Measurements from ENCODE around the gene LEPROT. TPM values are rescaled to one million over a fixed set of nuclear protein-coding genes. Genes with fewer than 3 reads are reported as not detected.

The LEPROT gene
- total RNA-seq, 1 donor from 2014 or later: 31.0 TPM

DNA sequence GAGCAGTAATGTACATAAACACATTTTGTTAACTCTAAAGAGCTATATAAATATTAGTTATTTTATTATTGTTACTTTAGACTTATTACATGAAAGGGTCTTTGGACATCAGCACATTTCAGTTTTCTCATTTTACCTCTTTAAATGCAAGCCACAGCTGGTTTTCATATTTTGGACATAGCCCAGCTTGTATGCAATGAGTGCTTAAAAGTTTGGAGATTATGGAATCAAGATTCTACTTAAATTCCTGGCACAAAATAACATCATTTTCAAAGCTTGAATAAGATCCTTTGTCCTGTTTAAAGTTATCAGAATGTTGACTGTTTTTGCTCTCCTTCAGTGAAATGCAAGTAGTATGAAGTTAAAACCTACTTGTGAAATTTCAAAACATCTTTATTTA lies 15.5 kb upstream of the LEPROT start:
- Mint-ChIP-seq H3K27me3 (ENCODE audit: low read depth) (peaks cover 13% of the 10 kb centered on the region), H3K4me1 (no peaks in the 10 kb centered on the region), H3K4me3 (no peak overlapping the region), H3K36me3 (ENCODE audit: low read depth) (no peaks in the 10 kb centered on the region), H3K27ac (ENCODE audit: unreplicated experiment) (no peak overlapping the region), H3K9me3 (peaks cover 2% of the 10 kb centered on the region)
- TF ChIP-seq, protein P1, sequence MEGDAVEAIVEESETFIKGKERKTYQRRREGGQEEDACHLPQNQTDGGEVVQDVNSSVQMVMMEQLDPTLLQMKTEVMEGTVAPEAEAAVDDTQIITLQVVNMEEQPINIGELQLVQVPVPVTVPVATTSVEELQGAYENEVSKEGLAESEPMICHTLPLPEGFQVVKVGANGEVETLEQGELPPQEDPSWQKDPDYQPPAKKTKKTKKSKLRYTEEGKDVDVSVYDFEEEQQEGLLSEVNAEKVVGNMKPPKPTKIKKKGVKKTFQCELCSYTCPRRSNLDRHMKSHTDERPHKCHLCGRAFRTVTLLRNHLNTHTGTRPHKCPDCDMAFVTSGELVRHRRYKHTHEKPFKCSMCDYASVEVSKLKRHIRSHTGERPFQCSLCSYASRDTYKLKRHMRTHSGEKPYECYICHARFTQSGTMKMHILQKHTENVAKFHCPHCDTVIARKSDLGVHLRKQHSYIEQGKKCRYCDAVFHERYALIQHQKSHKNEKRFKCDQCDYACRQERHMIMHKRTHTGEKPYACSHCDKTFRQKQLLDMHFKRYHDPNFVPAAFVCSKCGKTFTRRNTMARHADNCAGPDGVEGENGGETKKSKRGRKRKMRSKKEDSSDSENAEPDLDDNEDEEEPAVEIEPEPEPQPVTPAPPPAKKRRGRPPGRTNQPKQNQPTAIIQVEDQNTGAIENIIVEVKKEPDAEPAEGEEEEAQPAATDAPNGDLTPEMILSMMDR (conservative IDR thresholded peaks at IDR 0.05): no peak
- no peak for DNase-seq (ENCODE audit: low read depth, low spot score)

DNA sequence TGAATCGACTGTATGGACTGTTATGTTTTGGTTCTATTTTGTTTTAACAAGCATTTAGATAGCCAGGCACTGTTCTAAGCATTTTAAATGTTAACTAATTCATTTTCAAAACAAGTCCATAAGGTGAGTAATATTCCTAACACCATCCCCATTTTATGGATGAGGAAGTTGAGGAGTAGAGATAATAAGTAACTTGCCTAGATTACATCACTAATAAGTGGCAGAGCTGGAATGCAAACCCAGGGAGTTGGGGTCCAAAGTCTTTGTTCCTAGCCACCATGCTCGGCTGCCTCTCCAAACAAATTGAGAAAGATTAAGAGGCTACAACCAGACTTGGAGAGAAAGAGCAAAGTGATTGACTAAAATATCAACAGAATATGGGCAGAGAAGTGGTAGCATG lies 12.6 kb upstream of the LEPROT start:
- no peak for DNase-seq (ENCODE audit: low read depth, low spot score)
- Mint-ChIP-seq H3K27ac (ENCODE audit: unreplicated experiment) (no peak overlapping the region), H3K4me3 (no peak overlapping the region), H3K27me3 (ENCODE audit: low read depth) (peaks cover 15% of the 10 kb centered on the region), H3K36me3 (ENCODE audit: low read depth) (no peaks in the 10 kb centered on the region), H3K4me1 (no peaks in the 10 kb centered on the region), H3K9me3 (peaks cover 2% of the 10 kb centered on the region)
- TF ChIP-seq, protein P1 (conservative IDR thresholded peaks at IDR 0.05): no peak

DNA sequence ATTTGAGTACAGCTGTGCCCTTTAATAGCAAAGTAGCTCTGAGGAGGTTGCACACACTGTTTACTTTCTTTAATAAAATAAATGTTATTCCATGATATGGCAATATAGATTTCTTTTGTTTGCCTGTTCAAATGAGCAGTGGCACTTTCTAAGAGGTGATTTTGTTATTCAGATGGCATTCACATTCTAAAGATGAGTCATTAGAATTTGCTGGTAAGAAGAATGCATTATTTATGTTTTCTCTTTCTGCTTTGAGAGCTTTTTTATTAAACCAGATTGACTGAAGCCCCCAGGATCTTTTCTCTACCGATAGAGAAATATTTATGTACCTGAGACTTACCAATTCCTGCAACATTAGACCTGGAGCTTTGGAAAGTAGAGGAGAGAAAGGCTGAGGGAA lies 11.2 kb upstream of the LEPROT start:
- Mint-ChIP-seq H3K4me3 (no peak overlapping the region), H3K27me3 (ENCODE audit: low read depth) (peaks cover 17% of the 10 kb centered on the region), H3K36me3 (ENCODE audit: low read depth) (no peaks in the 10 kb centered on the region), H3K4me1 (no peaks in the 10 kb centered on the region), H3K27ac (ENCODE audit: unreplicated experiment) (no peak overlapping the region), H3K9me3 (peaks cover 2% of the 10 kb centered on the region)
- no peak for DNase-seq (ENCODE audit: low read depth, low spot score)
- TF ChIP-seq, protein P1 (conservative IDR thresholded peaks at IDR 0.05): no peak

DNA sequence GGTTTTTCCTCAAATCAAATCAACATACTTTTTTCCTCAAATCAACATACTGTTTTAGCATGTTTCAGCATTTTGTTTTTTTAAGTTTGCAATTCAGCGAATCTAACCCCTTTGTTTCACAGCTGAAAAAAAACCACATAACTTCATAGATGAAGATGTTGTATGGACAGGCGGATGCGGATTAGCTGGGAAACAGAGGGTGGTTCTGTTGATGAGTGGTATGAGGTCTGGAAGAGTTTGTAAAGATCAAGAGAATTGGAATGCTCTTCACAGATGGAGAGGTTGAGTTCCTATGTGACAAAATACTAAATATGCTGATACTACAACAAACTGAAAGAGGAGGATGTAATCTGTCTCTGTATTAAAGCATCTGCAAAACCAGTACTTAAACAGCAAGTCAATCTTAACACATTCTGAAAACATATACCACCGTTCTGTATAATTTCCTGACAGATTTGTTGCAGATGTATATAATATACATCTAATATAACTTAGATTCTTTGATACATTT lies 10.6 kb upstream of the LEPROT start:
- no peak overlapping the region for H3K27ac Mint-ChIP-seq (ENCODE audit: unreplicated experiment)
- TF ChIP-seq, protein P1 (conservative IDR thresholded peaks at IDR 0.05): no peak

DNA sequence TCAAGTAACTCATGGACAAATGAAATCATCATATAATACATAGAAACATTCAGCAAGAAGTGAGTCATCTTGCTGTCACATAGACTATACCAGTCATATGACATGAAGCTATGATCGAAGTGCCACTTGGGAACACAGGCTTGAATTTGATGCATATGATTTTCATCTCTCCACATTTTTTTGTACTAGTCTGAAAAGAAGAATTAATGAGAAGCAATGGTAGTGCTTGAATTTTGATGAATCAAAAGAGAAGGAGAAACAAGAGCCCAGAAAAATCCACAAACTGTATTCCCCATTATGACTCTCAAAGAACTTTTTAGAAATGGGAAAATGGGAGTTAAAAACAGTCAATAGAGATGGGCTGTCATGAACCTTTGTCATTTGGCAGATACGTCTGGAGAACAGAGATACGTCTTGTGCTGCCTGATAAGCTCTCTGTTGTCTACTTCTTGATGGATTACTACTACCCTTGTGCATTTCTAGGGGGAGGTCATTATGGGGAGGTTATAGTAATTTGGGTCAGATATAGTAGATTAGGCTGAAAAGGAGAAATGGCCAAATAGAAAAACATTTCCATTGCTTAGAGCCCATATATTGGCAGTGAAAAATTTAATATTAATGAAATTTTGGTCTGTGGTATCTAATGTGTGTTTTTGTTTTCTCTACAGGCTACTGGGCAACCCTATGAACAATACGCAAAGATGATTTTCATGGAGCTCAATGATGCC lies 8.0 kb upstream of the LEPROT start:
- peaks cover 15% of the 10 kb centered on the region for H3K27me3 Mint-ChIP-seq (ENCODE audit: low read depth)
- TF ChIP-seq, protein P1 (conservative IDR thresholded peaks at IDR 0.05): no peak
- H3K27ac Mint-ChIP-seq (ENCODE audit: unreplicated experiment): no peak overlapping the region
- DNase-seq (ENCODE audit: low read depth, low spot score): no peak
- H3K36me3 Mint-ChIP-seq (ENCODE audit: low read depth): no peaks in the 10 kb centered on the region
- no peak overlapping the region for H3K4me3 Mint-ChIP-seq
- H3K9me3 Mint-ChIP-seq: no peaks in the 10 kb centered on the region
- no peaks in the 10 kb centered on the region for H3K4me1 Mint-ChIP-seq

More for the DNA sequence above, 10.6 kb upstream of the LEPROT start:
- peaks cover 2% of the 10 kb centered on the region for H3K9me3 Mint-ChIP-seq
- H3K4me3 Mint-ChIP-seq: no peak overlapping the region
- DNase-seq (ENCODE audit: low read depth, low spot score): no peak
- H3K4me1 Mint-ChIP-seq: no peaks in the 10 kb centered on the region
- no peaks in the 10 kb centered on the region for H3K36me3 Mint-ChIP-seq (ENCODE audit: low read depth)
- peaks cover 13% of the 10 kb centered on the region for H3K27me3 Mint-ChIP-seq (ENCODE audit: low read depth)

All from neural crest cell (in vitro differentiated cells).